ENCODE results near the gene LRWD1. TPM values are rescaled to one million over a fixed set of nuclear protein-coding genes. Genes with fewer than 3 reads are reported as not detected.

The LRWD1 gene
- polyA plus RNA-seq, 1 of the 3 experiments (the other 2 are of a cell fraction) = 53.2 TPM

- no peak for DNase-seq
- no peak overlapping the region for H3K27ac ChIP-seq (ENCODE audit: low read depth in 2 of 2, low read length in 1 of 2)
- H3K4me2 ChIP-seq = no peak overlapping the region
- H3K9ac ChIP-seq = no peak overlapping the region
- H3K79me2 ChIP-seq (ENCODE audit: insufficient read depth) = peaks cover 16% of the 10 kb centered on the region
- peaks cover 10% of the 10 kb centered on the region for H3F3A ChIP-seq (replicated peaks; ENCODE audit: insufficient read depth)
- POLR2A ChIA-PET = no interaction called here
- 96% methylated on average over 12 of the region's 24 CpGs for WGBS (ENCODE audit: low lambda C conversion rate)
- H3K36me3 ChIP-seq (replicated peaks in 1 of 2; ENCODE audit: control insufficient read depth in 1 of 2, insufficient read depth in 2 of 2, low read length in 1 of 2) = peaks cover 33 to 56% of the 10 kb centered on the region in 2 experiments
- CTCF ChIA-PET = interaction anchor here (0.6 to 1.4 kb wide), 2 partner anchors 65 to 781 kb away, joined by 3 to 6 read pairs; no protein-coding TSS in a partner anchor
- TF ChIP-seq EZH2phosphoT487 (IDR thresholded peaks at IDR 0.05; ENCODE audit: borderline replicate concordance, low read depth) (no peak), RAD21 (IDR thresholded peaks at IDR 0.05; ENCODE audit: low read length) (no peak), FOXJ3 (CRISPR knock-in tag; IDR thresholded peaks at IDR 0.05) (no peak), EP300 (IDR thresholded peaks at IDR 0.05; ENCODE audit: borderline replicate concordance in 1 of 2, low read depth in 1 of 2, low read length in 1 of 2) (no peak), POLR2AphosphoS5 (IDR thresholded peaks at IDR 0.05; ENCODE audit: low read depth, low read length) (no peak), RFX5 (IDR thresholded peaks at IDR 0.05; ENCODE audit: low read length) (no peak), NRF1 (IDR thresholded peaks at IDR 0.05; ENCODE audit: low read depth, low read length) (no peak), FOSL2 (IDR thresholded peaks at IDR 0.05; ENCODE audit: borderline replicate concordance, low read depth) (no peak), SMC3 (IDR thresholded peaks at IDR 0.05; ENCODE audit: low read depth, low read length) (no peak)
- H3K9me2 ChIP-seq = no peaks in the 10 kb centered on the region
- H2AFZ ChIP-seq (ENCODE audit: low read depth) = no peak overlapping the region
- H3K4me1 ChIP-seq (ENCODE audit: control insufficient read depth in 1 of 2, insufficient read depth in 2 of 2, low read depth in 1 of 2, low read length in 1 of 2) = peaks cover 5 to 7% of the 10 kb centered on the region in 2 experiments; a peak in 2 of 4 replicates
- H3K27me3 ChIP-seq (ENCODE audit: insufficient read depth) = no peaks in the 10 kb centered on the region
- peaks cover 4% of the 10 kb centered on the region; the same call in 1 of the 2 replicates for H4K20me1 ChIP-seq (ENCODE audit: insufficient read depth)
- no peak overlapping the region for H3K4me3 ChIP-seq (ENCODE audit: low read depth in 2 of 2, low read length in 1 of 2)
- no peaks in the 10 kb centered on the region for H3K9me3 ChIP-seq
Observed at GRCh38 chr7:102469351-102469971, 4.7 kb downstream of the LRWD1 start.

- no peak overlapping the region for H2AFZ ChIP-seq (ENCODE audit: low read depth)
- no peak overlapping the region for H3K4me2 ChIP-seq
- no peak overlapping the region for H3K9ac ChIP-seq
- no peak for DNase-seq
- H3K9me3 ChIP-seq = no peaks in the 10 kb centered on the region
- H3K27me3 ChIP-seq (ENCODE audit: insufficient read depth) = no peaks in the 10 kb centered on the region
- H3F3A ChIP-seq (replicated peaks; ENCODE audit: insufficient read depth) = peaks cover 10% of the 10 kb centered on the region
- POLR2A ChIA-PET = interaction anchor here (0.7 kb wide), 1 partner anchor 184 kb away, joined by 3 read pairs; the partner anchor contains the start of gene SH2B2
- H3K27ac ChIP-seq (ENCODE audit: low read depth in 2 of 2, low read length in 1 of 2) = no peak overlapping the region
- H3K79me2 ChIP-seq (ENCODE audit: insufficient read depth) = peaks cover 11% of the 10 kb centered on the region
- H3K36me3 ChIP-seq (replicated peaks in 1 of 2; ENCODE audit: control insufficient read depth in 1 of 2, insufficient read depth in 2 of 2, low read length in 1 of 2) = peaks cover 33 to 56% of the 10 kb centered on the region in 2 experiments
- H4K20me1 ChIP-seq (ENCODE audit: insufficient read depth) = peaks cover 4% of the 10 kb centered on the region; the same call in 1 of the 2 replicates
- no peaks in the 10 kb centered on the region for H3K9me2 ChIP-seq
- WGBS (ENCODE audit: low lambda C conversion rate) = 87% methylated on average over 16 of the region's 20 CpGs
- no peak overlapping the region for H3K4me3 ChIP-seq (ENCODE audit: low read depth in 2 of 2, low read length in 1 of 2)
- no peak for TF ChIP-seq TAF1 (IDR thresholded peaks at IDR 0.05; ENCODE audit: borderline replicate concordance, low read depth, low read length)
- no peak for TF ChIP-seq RCOR1 (IDR thresholded peaks at IDR 0.05; ENCODE audit: low read length)
- no peak for TF ChIP-seq RXRA (IDR thresholded peaks at IDR 0.05; ENCODE audit: borderline replicate concordance, low read depth)
- no peak for TF ChIP-seq ELF1 (IDR thresholded peaks at IDR 0.05)
- no peak for TF ChIP-seq FOXM1 (IDR thresholded peaks at IDR 0.05; ENCODE audit: low read depth)
- no peak for TF ChIP-seq USF1 (IDR thresholded peaks at IDR 0.05; ENCODE audit: borderline replicate concordance, low read depth)
- TF ChIP-seq SIN3A (IDR thresholded peaks at IDR 0.05; ENCODE audit: borderline replicate concordance, low read depth, low read length) = no peak
- peaks cover 5 to 7% of the 10 kb centered on the region in 2 experiments; a peak in 2 of 4 replicates for H3K4me1 ChIP-seq (ENCODE audit: control insufficient read depth in 1 of 2, insufficient read depth in 2 of 2, low read depth in 1 of 2, low read length in 1 of 2)
- CTCF ChIA-PET = interaction anchor here (0.6 to 1.4 kb wide), 3 partner anchors 65 to 782 kb away, joined by 3 to 6 read pairs (median 5); no protein-coding TSS in a partner anchor
Observed at GRCh38 chr7:102469972-102470825, 5.4 kb downstream of the LRWD1 start.
